Esophagus (tissue), 2 donors: Measurements from ENCODE around the gene DCAF11. TPM values are rescaled to one million over a fixed set of nuclear protein-coding genes. Genes with fewer than 3 reads are reported as not detected.

Experiments
- H3K27ac ChIP-seq, 2 donors: one replicate each; pipeline ENCODE4 v1.5.1; 2013; ENCODE audit warnings: low read depth in 2 of 2, mild to moderate bottlenecking in 2 of 2, inconsistent platforms in 1 of 2, low read length in 1 of 2, moderate library complexity in 1 of 2
- H3K27me3 ChIP-seq, 2 donors: one replicate each; pipeline ENCODE4 v1.6.1; 2013; ENCODE audit warnings: low read length in 2 of 2, control low read depth in 1 of 2, mild to moderate bottlenecking in 1 of 2; ENCODE audit not compliant: insufficient read depth in 2 of 2, control insufficient read depth in 1 of 2
- H3K36me3 ChIP-seq, 2 donors: one replicate each; pipeline ENCODE4 v1.6.1; 2013; ENCODE audit warnings: low read length in 1 of 2; ENCODE audit not compliant: control insufficient read depth in 2 of 2, insufficient read depth in 2 of 2
- H3K4me1 ChIP-seq, 2 donors: one replicate each; pipeline ENCODE4 v1.6.1; 2013; ENCODE audit warnings: low read length in 1 of 2; ENCODE audit not compliant: control insufficient read depth in 2 of 2, insufficient read depth in 2 of 2
- H3K4me3 ChIP-seq, 2 donors: one replicate each; pipeline ENCODE4 v1.5.1; 2013; ENCODE audit warnings: low read length in 2 of 2, mild to moderate bottlenecking in 2 of 2, low read depth in 1 of 2, moderate library complexity in 1 of 2
- H3K9me3 ChIP-seq, 2 donors: one replicate each; pipeline ENCODE4 v1.6.1; 2013; ENCODE audit warnings: mild to moderate bottlenecking in 2 of 2, low read depth in 1 of 2, low read length in 1 of 2, moderate library complexity in 1 of 2; ENCODE audit not compliant: control insufficient read depth in 2 of 2, insufficient read depth in 1 of 2
- WGBS, 2 donors: extraction: QIAGEN DNeasy Blood & Tissue Kit; methylation state at CpG; one replicate each; pipeline ENCODE4 v1.1.7; 2013; 5-methylcytosine and 5-hydroxymethylcytosine counted together
- polyA plus RNA-seq, 2 donors: library from polyadenylated mRNA; stranded (reverse); fragments of 200-250 nt; gene quantifications; one replicate each; pipeline ENCODE4 v1.2.3, GENCODE V29; 2013
- donor health status: healthy with polysubstance abuse.
- donor health status: Bipolar disorder and iron deficiency.

The DCAF11 gene
- polyA plus RNA-seq, 2 donors, result 21.5 to 41.6 TPM

DNA sequence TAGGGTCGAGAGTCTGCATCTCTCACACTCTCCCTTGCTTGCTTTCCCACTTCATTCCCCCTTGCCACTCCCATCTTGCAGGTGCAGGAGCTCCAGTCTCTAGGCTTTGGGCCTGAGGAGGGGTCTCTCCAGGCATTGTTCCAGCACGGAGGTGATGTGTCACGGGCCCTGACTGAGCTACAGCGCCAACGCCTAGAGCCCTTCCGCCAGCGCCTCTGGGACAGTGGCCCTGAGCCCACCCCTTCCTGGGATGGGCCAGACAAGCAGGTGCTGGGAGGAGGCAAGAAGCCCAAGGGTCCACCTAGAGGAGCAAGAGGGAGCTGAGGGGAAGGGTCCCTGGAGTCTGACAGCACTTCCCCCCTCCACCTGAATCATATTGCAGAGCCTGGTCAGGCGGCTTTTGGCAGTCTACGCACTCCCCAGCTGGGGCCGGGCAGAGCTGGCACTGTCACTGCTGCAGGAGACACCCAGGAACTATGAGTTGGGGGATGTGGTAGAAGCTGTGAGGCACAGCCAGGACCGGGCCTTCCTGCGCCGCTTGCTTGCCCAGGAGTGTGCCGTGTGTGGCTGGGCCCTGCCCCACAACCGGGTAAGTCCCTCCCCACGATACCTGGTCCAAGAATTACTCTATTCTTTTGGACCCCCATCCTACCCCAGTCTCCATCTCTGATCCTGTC is 37.0 kb downstream of the DCAF11 start:
- H3K9me3 ChIP-seq, result no peaks in the 10 kb centered on the region
- H3K27me3 ChIP-seq, result no peaks in the 10 kb centered on the region
- H3K36me3 ChIP-seq, result peaks cover 12 to 34% of the 10 kb centered on the region in 2 donors
- H3K4me3 ChIP-seq, result no peak overlapping the region
- H3K27ac ChIP-seq, result no peak overlapping the region
- WGBS, 2 donors, result 95% methylated on average over 16 of the region's 16 CpGs
- peaks cover 0 to 8% of the 10 kb centered on the region in 2 donors for H3K4me1 ChIP-seq

GRCh38 chr14:24155100-24155499 is 40.5 kb downstream of the DCAF11 start:
- Histone ChIP-seq H3K9me3 (no peaks in the 10 kb centered on the region), H3K27me3 (no peaks in the 10 kb centered on the region), H3K36me3 (peaks cover 22 to 47% of the 10 kb centered on the region in 2 donors), H3K27ac (no peak overlapping the region), H3K4me3 (no peak overlapping the region), H3K4me1 (peaks cover 0 to 6% of the 10 kb centered on the region in 2 donors)
- WGBS, 2 donors, result 95 to 96% methylated on average over 10 of the region's 10 CpGs

- H3K4me1 ChIP-seq, result peaks cover 0 to 6% of the 10 kb centered on the region in 2 donors
- H3K27me3 ChIP-seq, result no peaks in the 10 kb centered on the region
- H3K27ac ChIP-seq, result peak overlapping the region in 1 of 2 donors; percentile 43
- peaks cover 17 to 33% of the 10 kb centered on the region in 2 donors for H3K36me3 ChIP-seq
- H3K4me3 ChIP-seq, result no peak overlapping the region
- 81 to 96% methylated on average over 1 of the region's 1 CpG for WGBS, 2 donors
- no peaks in the 10 kb centered on the region for H3K9me3 ChIP-seq
Measured at GRCh38 chr14:24156840-24157239, 42.3 kb downstream of the DCAF11 start.

GRCh38 chr14:24157331-24157730 is 42.8 kb downstream of the DCAF11 start:
- H3K4me3 ChIP-seq, result no peak overlapping the region
- H3K36me3 ChIP-seq, result peaks cover 17 to 32% of the 10 kb centered on the region in 2 donors
- peak overlapping the region in 1 of 2 donors; percentile 43 for H3K27ac ChIP-seq
- peaks cover 0 to 11% of the 10 kb centered on the region in 2 donors for H3K4me1 ChIP-seq
- WGBS, 2 donors, result 63 to 72% methylated on average over 12 of the region's 12 CpGs
- no peaks in the 10 kb centered on the region for H3K9me3 ChIP-seq
- no peaks in the 10 kb centered on the region for H3K27me3 ChIP-seq

- peaks cover 3 to 15% of the 10 kb centered on the region in 2 donors for H3K4me1 ChIP-seq
- H3K9me3 ChIP-seq, result no peaks in the 10 kb centered on the region
- H3K27ac ChIP-seq, result peak overlapping the region in 1 of 2 donors; percentile 80
- no peaks in the 10 kb centered on the region for H3K27me3 ChIP-seq
- H3K36me3 ChIP-seq, result peaks cover 34 to 50% of the 10 kb centered on the region in 2 donors
- 85 to 90% methylated on average over 11 of the region's 11 CpGs for WGBS, 2 donors
- no peak overlapping the region for H3K4me3 ChIP-seq
Measured at GRCh38 chr14:24159777-24160498, 45.4 kb downstream of the DCAF11 start.

DNA sequence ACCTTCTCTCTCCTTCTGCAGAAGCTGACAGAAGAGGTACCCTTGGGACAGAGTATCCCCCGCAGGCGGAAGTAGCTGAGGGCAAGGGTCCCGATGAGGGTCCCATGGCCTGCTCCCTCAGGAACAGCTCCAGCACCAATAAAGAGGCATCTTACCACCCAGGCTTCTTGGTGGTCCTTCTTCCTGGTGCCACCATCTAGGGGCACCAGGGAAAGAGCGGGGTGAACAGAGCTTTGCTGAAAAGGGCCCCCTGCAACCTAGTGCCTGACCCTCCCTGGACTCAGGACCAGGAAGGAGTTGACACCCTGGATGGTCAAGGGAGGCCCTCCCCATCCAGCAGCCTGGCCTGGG is 45.9 kb downstream of the DCAF11 start:
- Histone ChIP-seq H3K27ac (peak overlapping the region; percentile 65 to 80), H3K36me3 (peaks cover 35 to 49% of the 10 kb centered on the region in 2 donors), H3K27me3 (no peaks in the 10 kb centered on the region), H3K4me1 (peaks cover 3 to 16% of the 10 kb centered on the region in 2 donors), H3K4me3 (no peak overlapping the region), H3K9me3 (no peaks in the 10 kb centered on the region)
- WGBS, 2 donors, result 90 to 91% methylated on average over 4 of the region's 4 CpGs

DNA sequence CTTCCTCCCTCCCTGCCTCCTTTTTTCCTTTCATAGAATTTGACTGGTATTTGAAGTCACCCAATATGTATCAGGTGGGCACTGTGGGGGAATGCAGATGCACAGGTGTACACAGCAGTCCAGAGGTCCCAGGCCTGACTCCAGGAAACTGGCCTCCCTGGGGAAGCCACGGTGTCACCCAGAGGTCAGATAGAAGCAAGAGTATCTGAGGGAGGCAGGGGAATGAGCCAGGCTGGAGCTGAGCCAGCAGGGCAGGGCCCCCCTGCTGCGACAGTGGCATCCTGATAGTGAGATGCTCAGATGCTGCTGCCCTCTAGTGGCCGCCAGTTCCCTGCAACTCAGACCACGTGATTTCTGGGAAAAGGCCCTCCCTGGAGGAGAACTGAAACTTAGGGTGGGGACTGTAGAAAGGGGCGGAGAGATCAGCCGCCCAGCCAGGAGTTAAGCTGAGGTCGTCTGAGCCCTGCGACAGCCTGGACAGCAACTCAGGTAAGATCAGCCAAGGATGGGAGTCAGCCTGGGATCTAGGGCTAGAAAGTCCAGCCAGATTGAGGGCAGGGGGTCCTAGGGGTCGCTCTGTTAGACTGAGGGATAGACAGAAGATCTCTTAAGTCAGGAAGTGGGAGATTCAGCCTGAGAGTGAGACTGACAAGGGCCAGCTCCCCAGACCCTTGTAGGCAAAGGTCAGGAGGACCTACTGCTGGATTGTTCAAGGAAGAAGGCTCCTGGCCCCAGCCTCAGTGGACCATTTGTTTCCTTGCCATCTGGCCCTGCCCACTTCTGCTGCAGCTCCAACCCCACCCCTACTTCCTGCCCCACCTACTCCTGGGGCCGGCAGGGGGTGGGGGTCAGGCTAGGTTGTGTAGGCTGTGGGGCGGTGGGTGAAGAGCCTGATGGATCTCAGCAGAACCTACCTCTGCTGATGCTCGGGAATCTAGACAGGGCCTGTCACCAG is 46.5 kb downstream of the DCAF11 start, which contains the start of gene IRF9:
Gene IRF9, plus strand, starts transcription at position 416 of the 955 bp plus-strand sequence. CDS start 880 bp downstream, outside the sequence.
- Histone ChIP-seq H3K27ac (peak within 1 kb of the TSS; percentile 81 to 97), H3K4me3 (peak within 1 kb of the TSS; percentile 62), H3K9me3 (no peaks in the 10 kb centered on the region), H3K27me3 (no peaks in the 10 kb centered on the region), H3K4me1 (peaks cover 6 to 16% of the 10 kb centered on the region in 2 donors), H3K36me3 (peaks cover 32 to 48% of the 10 kb centered on the region in 2 donors)
- WGBS, 2 donors, result 0% methylated on average over 12 of the region's 12 CpGs

GRCh38 chr14:24162093-24162492 is 47.5 kb downstream of the DCAF11 start:
- Histone ChIP-seq H3K27ac (peak overlapping the region; percentile 69 to 81), H3K4me1 (peaks cover 6 to 13% of the 10 kb centered on the region in 2 donors), H3K27me3 (no peaks in the 10 kb centered on the region), H3K9me3 (no peaks in the 10 kb centered on the region), H3K36me3 (peaks cover 38 to 48% of the 10 kb centered on the region in 2 donors), H3K4me3 (peak overlapping the region; percentile 62)
- WGBS, 2 donors, result 18 to 27% methylated on average over 8 of the region's 8 CpGs

- WGBS, 2 donors, result 60 to 68% methylated on average over 14 of the region's 14 CpGs
- peaks cover 28 to 40% of the 10 kb centered on the region in 2 donors for H3K36me3 ChIP-seq
- no peaks in the 10 kb centered on the region for H3K27me3 ChIP-seq
- H3K4me3 ChIP-seq, result no peak overlapping the region
- peaks cover 6 to 10% of the 10 kb centered on the region in 2 donors for H3K4me1 ChIP-seq
- no peaks in the 10 kb centered on the region for H3K9me3 ChIP-seq
- peak overlapping the region in 1 of 2 donors; percentile 47 for H3K27ac ChIP-seq
Measured at GRCh38 chr14:24164518-24164991, 50.0 kb downstream of the DCAF11 start.
